Upper lobe of left lung (tissue), 6 donors: ENCODE results near the gene ARHGEF17. TPM values are rescaled to one million over a fixed set of nuclear protein-coding genes. Genes with fewer than 3 reads are reported as not detected.

Experiments
- ATAC-seq, 2 donors: fragments of 200-7000 bp; cut with Tn5 transposase; one replicate each; pipeline ENCODE4 v1.9.1; 2022; ENCODE audit warnings: mild to moderate bottlenecking in 2 of 2, moderate library complexity in 2 of 2; ENCODE audit not compliant: low FRiP score in 2 of 2
- DNase-seq, 2 donors: peaks; one replicate each; pipeline ENCODE4 v3.0.0-alpha.2; 2019 to 2020
- H3K27ac ChIP-seq, 4 donors: fragments of 200-600 bp; sonication (generic); one replicate each; pipeline ENCODE4 v1.5.1; 2016 to 2019
- H3K27me3 ChIP-seq, 4 donors: fragments of 200-600 bp; sonication (generic); one replicate each; pipeline ENCODE4 v1.5.1; 2017 to 2019
- H3K36me3 ChIP-seq, 4 donors: fragments of 200-600 bp; sonication (generic); one replicate each; pipeline ENCODE4 v1.5.1; 2016 to 2019
- H3K4me1 ChIP-seq, 4 donors: fragments of 200-600 bp; sonication (generic); one replicate each; pipeline ENCODE4 v1.5.1; 2018 to 2019
- H3K4me3 ChIP-seq, 4 donors: fragments of 200-600 bp; sonication (generic); one replicate each; pipeline ENCODE4 v1.5.1; 2017 to 2019; ENCODE audit warnings: mild to moderate bottlenecking in 2 of 4, moderate library complexity in 1 of 4
- H3K9me3 ChIP-seq, 4 donors: fragments of 200-600 bp; sonication (generic); one replicate each; pipeline ENCODE4 v1.5.1; 2018 to 2019
- EP300 ChIP-seq, 4 donors: sonication (generic); formaldehyde crosslinking; IDR thresholded peaks; one replicate each; pipeline ENCODE4 v1.5.1; 2017; ENCODE audit warnings: antibody characterized with exemption in 4 of 4, control low read depth in 2 of 4
- POLR2A ChIP-seq, 4 donors: fragments of 450-650 bp; IDR thresholded peaks; one replicate each; pipeline ENCODE4 v1.5.1; 2016 to 2017; ENCODE audit warnings: antibody characterized with exemption in 4 of 4, mild to moderate bottlenecking in 2 of 4
- POLR2AphosphoS5 ChIP-seq, 2 donors: sonication (generic); formaldehyde crosslinking; IDR thresholded peaks; one replicate each; pipeline ENCODE4 v1.5.1; 2017; ENCODE audit warnings: antibody characterized with exemption in 2 of 2
- WGBS, 2 donors: methylation state at CpG; one replicate each; pipeline ENCODE4 v1.1.5; 2017 to 2018; 5-methylcytosine and 5-hydroxymethylcytosine counted together
- total RNA-seq, 6 donors: library from RNA; depleted of rRNA in 4 of 6; stranded (reverse); fragments of >200 nt in 4 of 6; gene quantifications; one replicate each; pipeline versions ENCODE4 v1.1.0 to v1.2.1, GENCODE V29; 2016 to 2021
- TF ChIP-seq, protein P1 (sequence below), 6 experiments: fragments of 450-650 bp in 4 of 6; fragments of 200-600 bp in 2 of 6; sonication (generic) in 2 of 6; IDR thresholded peaks; one replicate each; pipeline ENCODE4 v1.5.1; 2016 to 2019; ENCODE audit warnings: antibody characterized with exemption in 6 of 6
- donor health status: DM: no; HTN: no; CAD: no; lungs with moderate emphysema.
- donor health status: DM: no; HTN: yes; CAD: no; lungs with severe emphysema.

Gene ARHGEF17
- total RNA-seq, 6 donors from 2014 or later, result 48.1 to 140 (median 65.1) TPM

DNA sequence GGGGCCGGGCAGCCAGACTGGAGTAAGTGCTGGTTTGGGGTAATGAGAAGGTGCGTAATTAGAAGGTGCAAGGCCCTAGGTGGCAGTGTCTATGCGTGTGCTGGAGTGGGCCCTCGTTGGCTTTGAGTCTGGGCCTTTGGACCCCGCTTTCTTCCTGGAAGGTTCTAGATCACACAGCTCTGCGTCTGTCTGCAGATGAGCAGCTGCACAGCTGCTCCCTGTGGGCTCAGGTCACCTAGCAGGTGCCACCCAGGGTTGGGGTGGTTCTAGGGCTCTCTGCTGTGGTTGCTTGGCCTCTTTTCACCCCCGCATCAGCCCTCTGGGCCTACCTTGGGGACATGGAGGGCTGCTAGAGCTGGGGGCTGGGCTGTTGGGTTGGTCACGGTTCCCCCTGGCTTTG is 78.5 kb downstream of the ARHGEF17 start:
- Histone ChIP-seq H3K4me3 (no peak overlapping the region), H3K4me1 (peaks cover 27 to 77% (median 67%) of the 10 kb centered on the region in 4 donors), H3K27ac (peak overlapping the region; percentile 73 to 87 (median 86)), H3K36me3 (peaks cover 0 to 6% (median 0%) of the 10 kb centered on the region in 4 donors), H3K27me3 (no peaks in the 10 kb centered on the region), H3K9me3 (no peaks in the 10 kb centered on the region)
- DNase-seq (no peak), ATAC-seq (no peak)
- WGBS, 2 donors, result 85 to 89% methylated on average over 2 to 8 of the region's 8 CpGs
- TF ChIP-seq POLR2AphosphoS5 (IDR thresholded peaks at IDR 0.05), result no peak
- no peak for TF ChIP-seq EP300 (IDR thresholded peaks at IDR 0.05)
- TF ChIP-seq POLR2A (IDR thresholded peaks at IDR 0.05), result no peak
- TF ChIP-seq, protein P1, sequence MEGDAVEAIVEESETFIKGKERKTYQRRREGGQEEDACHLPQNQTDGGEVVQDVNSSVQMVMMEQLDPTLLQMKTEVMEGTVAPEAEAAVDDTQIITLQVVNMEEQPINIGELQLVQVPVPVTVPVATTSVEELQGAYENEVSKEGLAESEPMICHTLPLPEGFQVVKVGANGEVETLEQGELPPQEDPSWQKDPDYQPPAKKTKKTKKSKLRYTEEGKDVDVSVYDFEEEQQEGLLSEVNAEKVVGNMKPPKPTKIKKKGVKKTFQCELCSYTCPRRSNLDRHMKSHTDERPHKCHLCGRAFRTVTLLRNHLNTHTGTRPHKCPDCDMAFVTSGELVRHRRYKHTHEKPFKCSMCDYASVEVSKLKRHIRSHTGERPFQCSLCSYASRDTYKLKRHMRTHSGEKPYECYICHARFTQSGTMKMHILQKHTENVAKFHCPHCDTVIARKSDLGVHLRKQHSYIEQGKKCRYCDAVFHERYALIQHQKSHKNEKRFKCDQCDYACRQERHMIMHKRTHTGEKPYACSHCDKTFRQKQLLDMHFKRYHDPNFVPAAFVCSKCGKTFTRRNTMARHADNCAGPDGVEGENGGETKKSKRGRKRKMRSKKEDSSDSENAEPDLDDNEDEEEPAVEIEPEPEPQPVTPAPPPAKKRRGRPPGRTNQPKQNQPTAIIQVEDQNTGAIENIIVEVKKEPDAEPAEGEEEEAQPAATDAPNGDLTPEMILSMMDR (IDR thresholded peaks at IDR 0.05), result no peak

DNA sequence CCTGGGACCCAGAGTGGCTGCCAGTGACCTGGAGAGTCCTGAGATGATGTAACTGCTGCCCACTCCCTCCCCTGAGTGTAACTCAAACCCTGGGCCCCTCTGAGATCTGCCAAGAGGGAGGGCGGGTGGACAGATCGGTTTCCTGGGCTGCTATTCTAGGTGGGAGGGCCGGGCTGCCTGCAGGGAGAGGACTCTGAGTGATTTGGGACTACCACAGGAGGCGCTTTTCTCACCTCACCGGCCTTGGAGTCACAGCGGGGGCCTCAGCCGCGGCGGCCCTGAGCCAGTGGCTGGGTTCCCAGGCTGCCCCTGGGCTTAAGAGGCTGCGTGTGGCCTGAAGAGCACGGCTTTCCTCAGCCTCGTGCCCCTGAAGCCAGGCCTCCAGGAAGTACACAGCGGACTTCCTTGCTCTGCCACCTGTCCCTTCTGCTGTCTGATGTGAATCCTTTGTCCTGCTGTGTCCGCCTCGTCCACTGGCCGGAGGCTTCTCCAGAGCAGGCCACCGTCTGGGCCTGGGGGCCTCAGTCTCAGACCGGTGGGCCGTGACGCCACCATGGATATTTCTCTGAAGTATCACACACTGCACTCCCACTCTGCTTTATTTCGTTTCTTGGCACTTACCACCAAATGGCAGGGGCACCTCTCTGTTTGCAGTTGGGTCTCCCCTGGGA is 79.7 kb downstream of the ARHGEF17 start:
- no peak overlapping the region for H3K4me3 ChIP-seq
- no peak for TF ChIP-seq POLR2AphosphoS5 (IDR thresholded peaks at IDR 0.05)
- TF ChIP-seq, protein P1 (IDR thresholded peaks at IDR 0.05), result no peak
- TF ChIP-seq POLR2A (IDR thresholded peaks at IDR 0.05), result no peak
- TF ChIP-seq EP300 (IDR thresholded peaks at IDR 0.05), result no peak
- H3K4me1 ChIP-seq, result peaks cover 26 to 67% (median 56%) of the 10 kb centered on the region in 4 donors
- ATAC-seq, result no peak
- H3K27ac ChIP-seq, result peak overlapping the region; percentile 73 to 87 (median 86)
- WGBS, 2 donors, result 53 to 77% methylated on average over 12 to 17 of the region's 21 CpGs
- DNase-seq, result peak in 1 of 2 donors; percentile 67
- no peaks in the 10 kb centered on the region for H3K27me3 ChIP-seq
- H3K36me3 ChIP-seq, result peaks cover 0 to 7% (median 6%) of the 10 kb centered on the region in 4 donors
- no peaks in the 10 kb centered on the region for H3K9me3 ChIP-seq

GRCh38 chr11:73388265-73389133 is 80.4 kb downstream of the ARHGEF17 start:
- Histone ChIP-seq H3K27me3 (no peaks in the 10 kb centered on the region), H3K27ac (peak overlapping the region; percentile 73 to 87 (median 86)), H3K9me3 (no peaks in the 10 kb centered on the region), H3K4me3 (no peak overlapping the region), H3K36me3 (peaks cover 0 to 7% (median 6%) of the 10 kb centered on the region in 4 donors), H3K4me1 (peaks cover 20 to 59% (median 48%) of the 10 kb centered on the region in 4 donors)
- 59 to 64% methylated on average over 8 to 20 of the region's 23 CpGs for WGBS, 2 donors
- DNase-seq (peak; percentile 81 to 82), ATAC-seq (peak in 1 of 2 donors; percentile 18)
- TF ChIP-seq POLR2AphosphoS5 (IDR thresholded peaks at IDR 0.05) (no peak), POLR2A (IDR thresholded peaks at IDR 0.05) (no peak), EP300 (IDR thresholded peaks at IDR 0.05) (no peak)
- TF ChIP-seq, protein P1 (IDR thresholded peaks at IDR 0.05), result no peak

GRCh38 chr11:73389134-73389525 is 81.1 kb downstream of the ARHGEF17 start:
- TF ChIP-seq POLR2A (IDR thresholded peaks at IDR 0.05) (no peak), POLR2AphosphoS5 (IDR thresholded peaks at IDR 0.05) (no peak), EP300 (IDR thresholded peaks at IDR 0.05) (no peak)
- TF ChIP-seq, protein P1 (IDR thresholded peaks at IDR 0.05), result no peak
- no peak for ATAC-seq
- Histone ChIP-seq H3K27ac (peak overlapping the region in 2 of 4 donors; percentile 86 to 87), H3K27me3 (no peaks in the 10 kb centered on the region), H3K4me3 (no peak overlapping the region), H3K9me3 (no peaks in the 10 kb centered on the region), H3K4me1 (peaks cover 15 to 53% (median 42%) of the 10 kb centered on the region in 4 donors), H3K36me3 (peaks cover 0 to 8% (median 6%) of the 10 kb centered on the region in 4 donors)
- 87 to 90% methylated on average over 5 of the region's 6 CpGs for WGBS, 2 donors
- no peak for DNase-seq
